BLaER1 (cell line): ENCODE data around the gene PDE9A.

Source experiments
- H3K27ac ChIP-seq: shearing (Covaris generic); formaldehyde crosslinking; 2 replicates; pipeline ENCODE4 v1.8.1; 2022
- H3K27me3 ChIP-seq: shearing (Covaris generic); formaldehyde crosslinking; 2 replicates; pipeline ENCODE4 v1.8.1; 2022
- H3K36me3 ChIP-seq: shearing (Covaris generic); formaldehyde crosslinking; 2 replicates; pipeline ENCODE4 v1.8.1; 2022
- H3K4me1 ChIP-seq: shearing (Covaris generic); formaldehyde crosslinking; 2 replicates; pipeline ENCODE4 v1.8.1; 2022
- H3K4me2 ChIP-seq: shearing (Covaris generic); formaldehyde crosslinking; 2 replicates; pipeline ENCODE4 v1.8.1; 2022
- H3K4me3 ChIP-seq: shearing (Covaris generic); formaldehyde crosslinking; 2 replicates; pipeline ENCODE4 v1.8.1; 2022
- H3K9ac ChIP-seq: shearing (Covaris generic); formaldehyde crosslinking; 2 replicates; pipeline ENCODE4 v1.8.1; 2022
- H3K9me3 ChIP-seq: shearing (Covaris generic); formaldehyde crosslinking; 2 replicates; pipeline ENCODE4 v1.8.1; 2022
- H4K20me1 ChIP-seq: shearing (Covaris generic); formaldehyde crosslinking; 2 replicates; pipeline ENCODE4 v1.8.1; 2022
- Cebpa-rat ChIP-seq: shearing (Covaris generic); IDR thresholded peaks from 2 replicates; pipeline ENCODE4 v1.8.1; 2022

Gene PDE9A

DNA sequence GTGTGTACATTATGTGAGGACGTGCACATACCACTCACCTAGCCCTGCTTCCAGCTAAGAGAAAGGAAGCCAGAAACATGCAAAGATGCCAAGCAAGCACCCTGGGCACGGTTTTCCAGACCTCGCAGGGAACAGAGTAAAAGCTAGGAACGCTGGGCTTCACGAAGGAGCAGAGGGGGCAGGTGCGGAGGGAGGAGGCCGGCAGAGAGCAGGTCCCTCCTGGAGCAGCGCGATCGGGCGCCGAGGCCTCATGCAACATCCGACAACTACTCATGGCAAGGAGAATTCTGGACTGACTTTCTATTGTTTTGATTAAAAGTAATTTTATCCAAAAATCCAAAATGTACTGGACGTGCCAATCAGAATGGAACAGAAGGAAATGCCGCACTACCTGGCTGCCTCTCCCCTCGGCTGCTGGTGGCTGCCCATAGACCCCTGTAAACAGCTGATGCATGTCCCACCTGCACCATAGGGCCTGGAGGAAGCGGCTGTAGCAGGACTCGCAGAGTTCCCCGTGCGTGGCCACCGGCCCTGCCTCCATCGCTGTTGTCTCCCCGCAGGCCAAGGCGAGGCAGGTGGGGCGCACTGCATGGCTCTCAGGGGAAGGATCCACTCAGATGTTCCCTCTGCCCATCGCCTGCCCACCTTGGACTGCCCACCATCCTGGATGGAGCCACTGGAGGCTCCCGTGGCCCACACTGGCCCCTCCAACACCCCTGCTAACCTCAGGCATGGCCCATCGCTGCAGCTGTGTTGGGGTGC, 132.4 kb downstream of the PDE9A start:
- H3K27ac ChIP-seq: no peak overlapping the region
- peak overlapping the region; percentile 22 for H3K4me2 ChIP-seq
- H4K20me1 ChIP-seq: no peaks in the 10 kb centered on the region
- H3K9me3 ChIP-seq: no peaks in the 10 kb centered on the region
- H3K4me1 ChIP-seq: peaks cover 34% of the 10 kb centered on the region
- peaks cover 22% of the 10 kb centered on the region for H3K27me3 ChIP-seq
- no peak overlapping the region for H3K4me3 ChIP-seq
- no peak for TF ChIP-seq Cebpa-rat
- H3K36me3 ChIP-seq: no peaks in the 10 kb centered on the region
- no peak overlapping the region for H3K9ac ChIP-seq

GRCh38 chr21:42786884-42787283, 133.5 kb downstream of the PDE9A start:
- Histone ChIP-seq H3K27ac (no peak overlapping the region), H3K27me3 (peaks cover 12% of the 10 kb centered on the region), H3K4me1 (peaks cover 27% of the 10 kb centered on the region), H3K9me3 (no peaks in the 10 kb centered on the region), H3K9ac (no peak overlapping the region), H3K4me3 (no peak overlapping the region), H3K36me3 (no peaks in the 10 kb centered on the region), H3K4me2 (no peak overlapping the region), H4K20me1 (no peaks in the 10 kb centered on the region)
- TF ChIP-seq Cebpa-rat: no peak

DNA sequence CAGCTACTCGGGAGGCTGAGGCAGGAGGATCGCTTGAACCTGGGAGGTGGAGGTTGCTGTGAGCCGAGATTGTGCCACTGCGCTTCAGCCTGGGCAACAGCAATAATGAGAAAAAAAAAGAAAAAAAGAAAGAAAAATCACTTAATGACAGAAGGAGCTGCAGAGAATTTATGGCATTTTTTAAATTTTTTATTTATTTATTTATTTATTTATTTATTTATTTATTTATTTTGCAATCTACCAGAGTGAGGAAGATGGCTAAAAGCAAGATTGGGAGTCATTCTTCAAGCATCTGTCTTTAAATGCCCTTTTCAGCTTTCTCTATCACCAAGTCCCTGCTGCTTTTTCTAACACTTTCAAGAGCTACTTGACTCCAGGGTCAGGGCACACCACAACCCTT, 134.2 kb downstream of the PDE9A start:
- Histone ChIP-seq H3K9ac (no peak overlapping the region), H3K4me3 (no peak overlapping the region), H4K20me1 (no peaks in the 10 kb centered on the region), H3K27ac (no peak overlapping the region), H3K27me3 (peaks cover 5% of the 10 kb centered on the region), H3K9me3 (no peaks in the 10 kb centered on the region), H3K4me1 (peaks cover 26% of the 10 kb centered on the region), H3K4me2 (no peak overlapping the region), H3K36me3 (no peaks in the 10 kb centered on the region)
- TF ChIP-seq Cebpa-rat: no peak

- H3K4me2 ChIP-seq: no peak overlapping the region
- TF ChIP-seq Cebpa-rat: no peak
- H3K4me1 ChIP-seq: no peaks in the 10 kb centered on the region
- H4K20me1 ChIP-seq: no peaks in the 10 kb centered on the region
- H3K9me3 ChIP-seq: no peaks in the 10 kb centered on the region
- no peak overlapping the region for H3K27ac ChIP-seq
- H3K4me3 ChIP-seq: no peak overlapping the region
- H3K27me3 ChIP-seq: no peaks in the 10 kb centered on the region
- H3K9ac ChIP-seq: no peak overlapping the region
- no peaks in the 10 kb centered on the region for H3K36me3 ChIP-seq
Observed at GRCh38 chr21:42790520-42791065, 137.2 kb downstream of the PDE9A start.

DNA sequence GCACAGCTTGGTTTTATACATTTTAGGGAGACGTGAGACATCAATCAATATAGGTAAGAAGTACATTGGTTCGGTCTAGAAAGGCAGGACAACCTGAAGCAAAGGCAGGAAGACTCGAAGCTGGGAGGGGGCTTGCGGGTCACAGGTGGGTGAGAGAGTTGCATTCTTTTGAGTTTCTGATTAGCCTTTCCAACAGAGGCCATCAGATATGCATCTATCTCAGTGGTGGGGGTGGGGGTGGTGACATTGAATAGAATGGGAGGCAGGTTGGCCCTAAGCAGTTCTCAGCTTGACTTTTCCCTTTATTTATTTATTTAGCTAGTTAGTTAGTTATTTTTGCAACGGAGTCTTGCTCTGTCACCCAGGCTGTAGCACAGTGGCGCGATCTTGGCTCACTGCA, 140.4 kb downstream of the PDE9A start:
- Histone ChIP-seq H3K4me1 (no peaks in the 10 kb centered on the region), H3K4me3 (no peak overlapping the region), H3K9me3 (no peaks in the 10 kb centered on the region), H3K36me3 (no peaks in the 10 kb centered on the region), H3K9ac (no peak overlapping the region), H3K4me2 (no peak overlapping the region), H3K27me3 (no peaks in the 10 kb centered on the region), H3K27ac (no peak overlapping the region), H4K20me1 (no peaks in the 10 kb centered on the region)
- no peak for TF ChIP-seq Cebpa-rat

DNA sequence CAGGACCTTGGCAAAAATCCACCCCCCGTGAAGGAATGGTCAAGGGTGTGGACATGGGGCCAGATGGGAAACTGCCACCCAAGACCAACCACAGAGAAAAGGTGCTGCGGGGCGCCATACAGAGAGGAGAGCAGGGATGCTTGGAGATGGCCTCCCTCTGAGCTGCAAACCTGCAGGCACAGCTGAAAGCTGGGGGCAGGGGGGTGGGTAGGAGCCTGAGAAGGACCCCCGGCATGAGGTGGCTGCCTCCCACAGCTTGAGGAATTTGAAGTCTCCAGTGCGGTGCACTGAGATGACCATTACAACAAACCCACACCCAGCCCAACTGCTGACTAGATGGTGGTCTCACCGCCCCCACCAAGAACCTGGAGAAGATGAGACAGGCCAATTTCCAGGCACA, 141.1 kb downstream of the PDE9A start:
- Histone ChIP-seq H3K4me3 (no peak overlapping the region), H3K4me2 (no peak overlapping the region), H3K27me3 (no peaks in the 10 kb centered on the region), H3K9me3 (no peaks in the 10 kb centered on the region), H3K9ac (no peak overlapping the region), H3K36me3 (no peaks in the 10 kb centered on the region), H3K27ac (no peak overlapping the region), H4K20me1 (no peaks in the 10 kb centered on the region), H3K4me1 (peaks cover 3% of the 10 kb centered on the region)
- no peak for TF ChIP-seq Cebpa-rat

DNA sequence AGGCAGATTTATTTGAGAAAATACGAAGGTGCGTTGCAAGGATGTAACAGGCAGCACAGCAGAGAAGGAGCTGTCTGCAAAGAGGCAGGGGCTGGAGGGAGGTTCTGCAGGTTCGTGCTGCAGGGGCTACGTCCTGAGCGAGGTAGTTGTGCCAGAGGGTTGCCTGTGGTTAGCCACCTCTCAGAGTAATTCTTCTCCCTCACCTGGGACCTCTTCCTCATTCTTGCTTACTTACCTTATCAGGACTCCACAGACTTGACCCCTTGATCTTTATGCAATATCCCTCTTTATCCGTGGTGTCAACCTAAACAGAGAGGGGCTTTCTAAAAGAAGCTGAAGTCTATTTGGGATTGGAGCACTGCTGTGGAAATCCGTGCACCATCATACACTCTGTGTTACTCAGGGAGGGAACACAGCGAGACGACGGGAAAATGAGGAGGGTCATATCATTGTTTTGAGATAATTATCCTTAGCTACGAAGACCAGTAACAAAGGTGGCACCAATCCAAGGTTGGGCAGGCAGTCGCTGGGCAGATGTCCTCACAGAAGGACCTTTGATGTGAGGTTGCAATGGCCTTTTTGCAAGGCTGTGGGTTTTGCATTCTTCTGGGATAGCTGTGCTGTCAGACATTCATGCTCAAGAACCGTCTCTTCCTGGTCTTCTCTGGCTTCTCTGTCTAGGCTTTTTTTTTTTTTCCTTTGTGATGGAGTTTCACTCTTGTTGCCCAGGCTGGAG, 143.1 kb downstream of the PDE9A start:
- TF ChIP-seq Cebpa-rat: no peak
- H3K9ac ChIP-seq: no peak overlapping the region
- no peaks in the 10 kb centered on the region for H3K27me3 ChIP-seq
- H3K9me3 ChIP-seq: no peaks in the 10 kb centered on the region
- H3K4me1 ChIP-seq: peaks cover 15% of the 10 kb centered on the region
- H3K36me3 ChIP-seq: no peaks in the 10 kb centered on the region
- H3K27ac ChIP-seq: no peak overlapping the region
- H3K4me2 ChIP-seq: no peak overlapping the region
- no peak overlapping the region for H3K4me3 ChIP-seq
- no peaks in the 10 kb centered on the region for H4K20me1 ChIP-seq

DNA sequence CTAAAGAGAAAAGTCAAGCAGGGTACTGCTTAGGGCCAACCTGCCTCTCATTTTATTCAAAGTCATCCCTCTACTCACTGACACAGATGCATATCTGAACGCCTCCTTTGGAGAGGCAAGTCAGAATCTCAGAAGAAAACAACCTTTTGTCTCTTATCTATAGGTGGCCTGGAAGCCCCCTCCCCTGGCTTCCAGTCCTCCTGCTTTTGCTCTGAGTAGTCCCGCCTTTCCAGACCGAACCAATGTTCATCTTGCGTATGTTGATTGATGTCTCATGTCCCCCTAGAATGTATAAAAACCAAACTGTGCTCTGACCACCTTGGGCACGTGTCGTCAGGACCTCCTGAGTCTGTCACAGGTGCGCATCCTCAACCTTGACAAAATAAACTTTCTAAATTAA, 144.1 kb downstream of the PDE9A start:
- H3K36me3 ChIP-seq: no peaks in the 10 kb centered on the region
- no peak overlapping the region for H3K9ac ChIP-seq
- H3K4me1 ChIP-seq: peaks cover 15% of the 10 kb centered on the region
- no peaks in the 10 kb centered on the region for H4K20me1 ChIP-seq
- no peak overlapping the region for H3K27ac ChIP-seq
- no peaks in the 10 kb centered on the region for H3K9me3 ChIP-seq
- no peak for TF ChIP-seq Cebpa-rat
- H3K4me2 ChIP-seq: no peak overlapping the region
- H3K4me3 ChIP-seq: no peak overlapping the region
- no peaks in the 10 kb centered on the region for H3K27me3 ChIP-seq

DNA sequence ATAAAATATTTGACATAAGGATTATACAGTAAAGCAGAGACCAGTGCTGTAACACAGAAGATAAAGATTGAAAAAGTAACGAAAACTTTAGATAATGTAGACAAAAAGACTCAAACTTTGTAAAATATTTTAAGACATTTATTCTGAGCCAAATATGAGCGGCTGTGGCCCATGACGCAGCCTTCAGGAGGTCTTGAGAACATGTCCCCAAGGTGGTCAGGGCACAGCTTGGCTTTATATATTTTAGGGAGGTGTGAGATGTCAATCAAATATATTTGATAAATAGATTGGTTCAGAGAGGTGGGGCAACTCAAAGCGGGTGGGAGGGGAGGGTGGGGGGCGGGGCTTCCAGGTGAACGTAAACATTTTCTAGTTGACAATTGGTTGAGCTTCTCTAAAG, 144.7 kb downstream of the PDE9A start:
- H3K36me3 ChIP-seq: no peaks in the 10 kb centered on the region
- H3K27ac ChIP-seq: no peak overlapping the region
- no peaks in the 10 kb centered on the region for H4K20me1 ChIP-seq
- H3K4me2 ChIP-seq: no peak overlapping the region
- H3K4me3 ChIP-seq: no peak overlapping the region
- H3K4me1 ChIP-seq: peaks cover 15% of the 10 kb centered on the region
- TF ChIP-seq Cebpa-rat: no peak
- H3K27me3 ChIP-seq: no peaks in the 10 kb centered on the region
- no peak overlapping the region for H3K9ac ChIP-seq
- no peaks in the 10 kb centered on the region for H3K9me3 ChIP-seq

- H3K27ac ChIP-seq: no peak overlapping the region
- H3K36me3 ChIP-seq: no peaks in the 10 kb centered on the region
- no peaks in the 10 kb centered on the region for H3K27me3 ChIP-seq
- H3K9me3 ChIP-seq: no peaks in the 10 kb centered on the region
- no peak for TF ChIP-seq Cebpa-rat
- H3K4me3 ChIP-seq: no peak overlapping the region
- H3K9ac ChIP-seq: no peak overlapping the region
- H3K4me2 ChIP-seq: peak overlapping the region; percentile 66
- no peaks in the 10 kb centered on the region for H4K20me1 ChIP-seq
- peaks cover 15% of the 10 kb centered on the region for H3K4me1 ChIP-seq
Observed at GRCh38 chr21:42799516-42799915, 146.1 kb downstream of the PDE9A start.
